Measurements from ENCODE around the gene WWP2.
A peak's percentile ranks its signal among the peaks of the same experiment; 100 is the strongest.

DNA sequence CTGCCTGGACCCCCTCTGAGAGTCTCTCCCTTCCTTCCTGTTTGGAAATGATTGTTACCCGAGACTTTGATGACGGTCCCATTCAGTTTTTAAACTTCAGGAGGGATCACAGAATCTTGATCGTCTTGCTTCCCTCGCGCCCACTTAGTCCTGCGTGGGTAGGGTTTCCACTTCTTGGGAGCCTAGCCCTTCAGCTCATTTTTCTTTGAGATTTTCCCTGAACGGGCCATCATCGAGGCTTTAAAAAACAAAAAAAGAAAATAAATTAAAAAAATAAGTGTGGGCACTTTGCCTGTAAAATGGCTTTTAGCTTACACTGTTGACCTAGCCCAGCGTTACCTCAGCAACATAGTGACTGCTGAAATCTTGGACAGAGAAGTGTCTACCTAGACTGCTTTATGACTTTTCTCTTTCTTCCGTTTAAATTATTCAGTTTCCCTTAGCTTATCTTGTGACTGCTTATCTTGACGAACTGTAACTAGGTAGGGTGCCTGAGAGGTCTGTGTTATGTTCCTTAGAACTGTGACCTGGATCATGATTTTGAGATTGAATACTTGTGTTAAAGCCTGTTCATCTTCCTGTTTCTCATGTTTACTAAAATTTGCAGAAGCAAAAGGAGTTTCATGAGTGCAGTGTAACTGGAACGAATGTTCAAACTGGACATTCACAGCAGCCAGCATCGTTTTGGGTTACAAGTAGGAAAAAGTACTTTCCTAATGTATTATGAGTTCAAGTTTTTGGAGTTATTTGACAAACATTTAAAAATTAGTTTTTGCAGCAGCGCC lies 874 bp downstream of the WWP2 start:
- TF ChIP-seq POLR2A (IDR thresholded peaks at IDR 0.05) (peak in 1 of 4 donors; percentile 5), CTCF (IDR thresholded peaks at IDR 0.05) (no peak), EP300 (IDR thresholded peaks at IDR 0.05) (no peak)

Measured in upper lobe of left lung (tissue), 4 donors.